ENCODE measurements around the gene RASSF10. TPM values are rescaled to one million over a fixed set of nuclear protein-coding genes. Genes with fewer than 3 reads are reported as not detected.

Gene RASSF10
- total RNA-seq, 4 donors from 2014 or later, result 0.60 TPM; not detected in 3

DNA sequence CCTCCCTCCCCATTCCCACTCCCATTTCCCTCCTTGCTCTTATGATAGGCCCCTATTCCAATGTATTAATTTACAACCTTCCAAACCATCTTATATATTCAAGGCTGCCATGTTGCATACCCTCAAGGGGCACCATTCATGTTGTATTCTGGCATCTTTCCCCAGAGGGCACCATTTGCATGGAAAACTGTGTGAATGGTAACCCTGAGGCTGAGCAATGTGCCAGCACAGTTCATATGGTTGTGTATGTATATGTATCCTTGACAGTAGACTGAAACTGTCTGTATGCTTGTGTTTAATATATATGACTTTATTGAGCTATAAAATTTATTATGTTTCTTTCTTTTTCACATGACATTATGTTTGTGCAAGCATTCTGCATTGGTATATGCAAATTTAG, 7.3 kb downstream of the RASSF10 start:
- Histone ChIP-seq H3K4me3 (no peak overlapping the region), H3K9me3 (no peaks in the 10 kb centered on the region), H3K4me1 (peaks cover 0 to 6% (median 0%) of the 10 kb centered on the region in 4 donors), H3K36me3 (no peaks in the 10 kb centered on the region), H3K27ac (no peak overlapping the region), H3K27me3 (peaks cover 0 to 34% of the 10 kb centered on the region in 2 donors)
- no peak for TF ChIP-seq EP300 (IDR thresholded peaks at IDR 0.05)
- no peak for TF ChIP-seq POLR2A (IDR thresholded peaks at IDR 0.05)
- TF ChIP-seq, protein P1, sequence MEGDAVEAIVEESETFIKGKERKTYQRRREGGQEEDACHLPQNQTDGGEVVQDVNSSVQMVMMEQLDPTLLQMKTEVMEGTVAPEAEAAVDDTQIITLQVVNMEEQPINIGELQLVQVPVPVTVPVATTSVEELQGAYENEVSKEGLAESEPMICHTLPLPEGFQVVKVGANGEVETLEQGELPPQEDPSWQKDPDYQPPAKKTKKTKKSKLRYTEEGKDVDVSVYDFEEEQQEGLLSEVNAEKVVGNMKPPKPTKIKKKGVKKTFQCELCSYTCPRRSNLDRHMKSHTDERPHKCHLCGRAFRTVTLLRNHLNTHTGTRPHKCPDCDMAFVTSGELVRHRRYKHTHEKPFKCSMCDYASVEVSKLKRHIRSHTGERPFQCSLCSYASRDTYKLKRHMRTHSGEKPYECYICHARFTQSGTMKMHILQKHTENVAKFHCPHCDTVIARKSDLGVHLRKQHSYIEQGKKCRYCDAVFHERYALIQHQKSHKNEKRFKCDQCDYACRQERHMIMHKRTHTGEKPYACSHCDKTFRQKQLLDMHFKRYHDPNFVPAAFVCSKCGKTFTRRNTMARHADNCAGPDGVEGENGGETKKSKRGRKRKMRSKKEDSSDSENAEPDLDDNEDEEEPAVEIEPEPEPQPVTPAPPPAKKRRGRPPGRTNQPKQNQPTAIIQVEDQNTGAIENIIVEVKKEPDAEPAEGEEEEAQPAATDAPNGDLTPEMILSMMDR (IDR thresholded peaks at IDR 0.05), result no peak
- no peak for DNase-seq (ENCODE audit: low spot score in 2 of 2)

DNA sequence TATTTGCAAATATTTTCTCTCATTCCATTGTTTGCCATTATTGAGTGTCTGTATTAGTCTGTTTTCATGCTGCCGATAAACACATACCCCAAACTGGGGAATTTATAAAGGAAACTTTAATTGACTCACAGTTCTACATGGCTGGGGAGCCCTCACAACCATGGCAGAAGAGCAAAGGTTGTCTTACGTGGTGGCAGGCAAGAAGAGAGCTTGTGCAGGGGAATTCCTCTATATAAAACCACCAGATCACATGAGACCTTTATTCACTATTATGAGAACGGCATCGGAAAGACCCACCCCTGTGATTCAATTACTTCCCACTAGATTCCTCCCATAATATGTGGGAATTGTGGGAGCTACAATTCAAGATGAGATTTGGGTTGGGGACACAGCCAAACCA, 10.2 kb downstream of the RASSF10 start:
- 62 to 71% methylated on average over 4 of the region's 4 CpGs for WGBS, 2 donors
- Histone ChIP-seq H3K4me3 (no peak overlapping the region), H3K9me3 (no peaks in the 10 kb centered on the region), H3K36me3 (no peaks in the 10 kb centered on the region), H3K27me3 (peaks cover 0 to 5% of the 10 kb centered on the region in 2 donors), H3K4me1 (no peaks in the 10 kb centered on the region), H3K27ac (no peak overlapping the region)
- TF ChIP-seq, protein P1 (IDR thresholded peaks at IDR 0.05), result no peak
- no peak for TF ChIP-seq POLR2A (IDR thresholded peaks at IDR 0.05)
- no peak for TF ChIP-seq EP300 (IDR thresholded peaks at IDR 0.05)
- DNase-seq (ENCODE audit: low spot score in 2 of 2), result no peak

DNA sequence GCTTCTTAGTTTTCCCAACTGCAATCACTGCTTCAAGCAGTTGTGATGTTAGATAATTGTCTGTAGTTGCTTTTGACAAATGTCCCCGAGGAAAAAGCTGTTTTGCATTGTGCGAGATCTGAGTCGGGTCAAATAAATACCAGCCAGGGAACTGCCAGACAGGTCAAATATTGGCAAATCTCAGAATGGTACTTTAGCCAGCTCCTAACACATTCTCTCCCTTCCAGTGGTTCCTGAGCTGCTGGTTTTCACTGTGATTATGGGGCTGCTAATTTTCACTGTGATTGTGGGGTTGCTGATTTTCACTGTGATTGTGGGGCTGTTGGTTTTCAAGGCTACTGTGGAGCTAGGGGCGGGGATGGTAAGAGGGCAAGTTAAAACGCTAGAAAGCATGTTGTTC, 14.3 kb downstream of the RASSF10 start:
- no peak overlapping the region for H3K4me3 ChIP-seq
- WGBS, 2 donors, result 65 to 70% methylated on average over 5 of the region's 5 CpGs
- DNase-seq (ENCODE audit: low spot score in 2 of 2), result no peak
- no peaks in the 10 kb centered on the region for H3K27me3 ChIP-seq
- no peaks in the 10 kb centered on the region for H3K9me3 ChIP-seq
- no peak overlapping the region for H3K27ac ChIP-seq
- no peaks in the 10 kb centered on the region for H3K36me3 ChIP-seq
- no peaks in the 10 kb centered on the region for H3K4me1 ChIP-seq
- TF ChIP-seq EP300 (IDR thresholded peaks at IDR 0.05), result no peak
- TF ChIP-seq, protein P1 (IDR thresholded peaks at IDR 0.05), result no peak
- no peak for TF ChIP-seq POLR2A (IDR thresholded peaks at IDR 0.05)

DNA sequence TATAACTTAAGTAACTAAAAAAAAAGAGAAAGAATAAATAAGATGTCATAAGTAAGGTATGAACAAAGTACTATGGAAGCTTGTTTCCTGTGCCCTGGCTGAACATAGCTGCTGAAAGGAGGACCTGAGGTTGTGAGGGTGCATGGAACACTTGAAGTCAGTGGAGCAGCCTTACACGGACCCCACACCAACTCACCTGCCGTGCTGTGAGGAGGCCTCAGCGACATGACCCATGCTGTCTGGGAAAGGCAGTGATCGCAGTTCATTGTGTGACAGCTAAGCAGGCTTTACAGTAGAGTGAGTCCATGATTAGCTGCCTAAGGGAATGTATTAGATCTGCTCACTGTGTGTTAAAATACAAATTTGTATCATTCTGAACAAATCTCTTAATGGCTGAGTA, 17.6 kb downstream of the RASSF10 start:
- H3K27ac ChIP-seq, result no peak overlapping the region
- no peaks in the 10 kb centered on the region for H3K27me3 ChIP-seq
- TF ChIP-seq POLR2A (IDR thresholded peaks at IDR 0.05) (no peak), EP300 (IDR thresholded peaks at IDR 0.05) (no peak)
- TF ChIP-seq, protein P1 (IDR thresholded peaks at IDR 0.05), result no peak
- 88 to 89% methylated on average over 4 of the region's 4 CpGs for WGBS, 2 donors
- no peaks in the 10 kb centered on the region for H3K4me1 ChIP-seq
- H3K9me3 ChIP-seq, result no peaks in the 10 kb centered on the region
- DNase-seq (ENCODE audit: low spot score in 2 of 2), result no peak
- no peak overlapping the region for H3K4me3 ChIP-seq
- H3K36me3 ChIP-seq, result no peaks in the 10 kb centered on the region

DNA sequence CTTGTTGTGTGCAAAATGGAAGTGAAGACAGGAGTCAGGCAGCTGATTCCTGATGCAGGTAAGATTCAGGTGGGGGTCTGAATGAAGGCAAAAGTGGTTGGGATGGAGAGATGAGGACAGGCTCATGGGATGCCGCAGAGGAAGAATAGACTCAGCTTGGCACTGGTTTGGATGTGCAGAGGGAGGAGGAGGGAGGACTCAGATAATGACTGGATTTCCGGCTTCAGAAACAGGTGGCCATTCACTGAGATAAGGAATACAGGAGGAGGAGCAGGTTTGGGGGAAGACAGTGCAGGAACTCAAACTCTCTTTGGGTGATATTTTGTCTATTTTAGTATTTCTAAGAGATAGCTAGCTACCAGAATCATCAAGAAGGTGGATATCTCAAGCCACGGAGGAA, 19.2 kb downstream of the RASSF10 start:
- 88 to 90% methylated on average over 3 of the region's 3 CpGs for WGBS, 2 donors
- no peak for DNase-seq (ENCODE audit: low spot score in 2 of 2)
- no peak overlapping the region for H3K4me3 ChIP-seq
- TF ChIP-seq EP300 (IDR thresholded peaks at IDR 0.05) (no peak), POLR2A (IDR thresholded peaks at IDR 0.05) (no peak)
- TF ChIP-seq, protein P1 (IDR thresholded peaks at IDR 0.05), result no peak
- no peak overlapping the region for H3K27ac ChIP-seq
- H3K9me3 ChIP-seq, result no peaks in the 10 kb centered on the region
- H3K4me1 ChIP-seq, result no peaks in the 10 kb centered on the region
- H3K36me3 ChIP-seq, result no peaks in the 10 kb centered on the region
- H3K27me3 ChIP-seq, result no peaks in the 10 kb centered on the region
